ENCODE results near the gene LRP1B. TPM values are rescaled to one million over a fixed set of nuclear protein-coding genes. Genes with fewer than 3 reads are reported as not detected.
A peak's percentile ranks its signal among the peaks of the same experiment; 100 is the strongest.

The LRP1B gene
- total and polyA plus RNA-seq, 2 of the 8 experiments (the other 6 are each of a cell fraction or from before 2014, with no cell fraction given): 0.03 TPM; not detected in 1

DNA sequence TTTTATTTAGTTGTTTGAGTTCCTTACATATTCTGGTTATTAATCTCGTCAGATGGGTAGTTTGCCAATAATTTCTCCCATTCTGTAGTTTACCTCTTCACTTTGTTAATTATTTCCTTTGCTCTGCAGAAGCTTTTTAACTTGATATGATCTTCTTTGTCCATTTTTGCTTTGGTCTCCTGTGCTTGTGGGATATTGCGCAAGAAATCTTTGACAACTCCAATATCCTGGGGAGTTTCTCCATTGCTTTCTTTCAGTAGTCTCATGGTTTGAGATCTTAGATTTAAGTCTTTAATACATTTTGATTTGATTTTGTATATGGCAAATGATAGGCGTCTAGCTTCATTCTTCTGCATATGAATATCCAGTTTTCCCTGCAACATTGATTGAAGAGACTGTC, 389.2 kb downstream of the LRP1B start:
- FAIRE-seq (no peak), DNase-seq (ENCODE audit: low read depth in 1 of 2, low spot score in 2 of 2) (no peak)
- H3K27me3 ChIP-seq (replicated peaks in 1 of 4; ENCODE audit: control insufficient read depth in 3 of 4, extremely low read depth in 1 of 4, insufficient read depth in 3 of 4, low read length in 3 of 4): no peaks in the 10 kb centered on the region
- H2AK5ac ChIP-seq (ENCODE audit: low read depth, low read length): no peak overlapping the region
- no peak overlapping the region for H3K56ac ChIP-seq (replicated peaks; ENCODE audit: insufficient read length, low read depth, low read length)
- no peak overlapping the region for H3K27ac ChIP-seq (ENCODE audit: low read depth, low read length)
- no peak overlapping the region for H2BK120ac ChIP-seq (replicated peaks; ENCODE audit: low read depth, low read length)
- no peak overlapping the region for H2BK12ac ChIP-seq (ENCODE audit: low read depth, low read length)
- H2BK20ac ChIP-seq (ENCODE audit: low read length): no peak overlapping the region
- no peak overlapping the region for H3K4me3 ChIP-seq (ENCODE audit: extremely low read depth in 1 of 4, insufficient read depth in 2 of 4, low read depth in 3 of 4, low read length in 4 of 4)
- H2BK5ac ChIP-seq (ENCODE audit: low read depth, low read length): no peak overlapping the region
- POLR2A ChIA-PET (ENCODE audit: partially characterized antibody): no interaction called here
- H3K18ac ChIP-seq (ENCODE audit: extremely low read depth, low read length): no peak overlapping the region
- WGBS, 2 experiments (ENCODE audit: extremely low coverage in 1 of 2, insufficient coverage in 1 of 2, insufficient read length in 1 of 2, insufficient replicate concordance in 2 of 2, low coverage in 1 of 2, low lambda C conversion rate in 2 of 2, missing lambda C conversion rate in 1 of 2): 84% methylated on average over 3 of the region's 3 CpGs; no CpG with 5 or more reads in 1 of the 2 experiments
- TF ChIP-seq CEBPB (IDR thresholded peaks at IDR 0.05; ENCODE audit: low read depth, low read length): peak; percentile 92
- TF ChIP-seq, protein P1, sequence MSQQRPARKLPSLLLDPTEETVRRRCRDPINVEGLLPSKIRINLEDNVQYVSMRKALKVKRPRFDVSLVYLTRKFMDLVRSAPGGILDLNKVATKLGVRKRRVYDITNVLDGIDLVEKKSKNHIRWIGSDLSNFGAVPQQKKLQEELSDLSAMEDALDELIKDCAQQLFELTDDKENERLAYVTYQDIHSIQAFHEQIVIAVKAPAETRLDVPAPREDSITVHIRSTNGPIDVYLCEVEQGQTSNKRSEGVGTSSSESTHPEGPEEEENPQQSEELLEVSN (IDR thresholded peaks at IDR 0.05): no peak
- TF ChIP-seq SIN3A (conservative IDR thresholded peaks at IDR 0.05 in 1 of 2, IDR thresholded peaks at IDR 0.05 in 1 of 2; ENCODE audit: low read depth in 1 of 2, low read length in 2 of 2): no peak
- TF ChIP-seq NRF1 (IDR thresholded peaks at IDR 0.05; ENCODE audit: low read depth, low read length): no peak
- no peak for TF ChIP-seq POLR2AphosphoS5 (IDR thresholded peaks at IDR 0.05; ENCODE audit: low read depth, low read length)
- H3K4me1 ChIP-seq (replicated peaks in 1 of 4; ENCODE audit: control insufficient read depth in 3 of 4, insufficient read depth in 4 of 4, low read length in 3 of 4): no peaks in the 10 kb centered on the region
- CTCF ChIA-PET (ENCODE audit: partially characterized antibody): interaction anchor here (0.6 kb wide), 1 partner anchor 227 kb away, joined by 3 read pairs; no protein-coding TSS in a partner anchor
- no peak overlapping the region for H3K9ac ChIP-seq (replicated peaks in 1 of 4; ENCODE audit: extremely low read depth in 1 of 4, low read depth in 3 of 4, low read length in 3 of 4)
- no peak overlapping the region for H3K14ac ChIP-seq (ENCODE audit: insufficient read length)
- H4K8ac ChIP-seq (ENCODE audit: extremely low read depth, insufficient read depth, low read length): no peak overlapping the region
- H3K4me2 ChIP-seq (ENCODE audit: insufficient read depth in 1 of 2, low read depth in 2 of 2, low read length in 2 of 2): no peak overlapping the region
- no peaks in the 10 kb centered on the region for H3K9me3 ChIP-seq (ENCODE audit: insufficient read depth in 2 of 2, low read depth in 1 of 2, low read length in 1 of 2)
- no peaks in the 10 kb centered on the region for H4K20me1 ChIP-seq (replicated peaks in 1 of 2; ENCODE audit: control insufficient read depth in 1 of 2, insufficient read depth in 2 of 2, low read length in 2 of 2)
- no peaks in the 10 kb centered on the region for H3K23me2 ChIP-seq (ENCODE audit: low read depth, low read length)
- H2BK15ac ChIP-seq (ENCODE audit: low read length): no peak overlapping the region
- H3K23ac ChIP-seq (ENCODE audit: insufficient read length): no peak overlapping the region
- no peak overlapping the region for H4K5ac ChIP-seq (ENCODE audit: insufficient read length, low read depth, low read length)
- no peak overlapping the region for H3K4ac ChIP-seq (replicated peaks; ENCODE audit: insufficient read length, low read depth, low read length)
- no peak overlapping the region for H2AFZ ChIP-seq (ENCODE audit: low read length)
- no peaks in the 10 kb centered on the region for H3K79me2 ChIP-seq (ENCODE audit: control insufficient read depth in 1 of 2, insufficient read depth in 2 of 2, low read length in 2 of 2)
- H4K91ac ChIP-seq (replicated peaks; ENCODE audit: insufficient read length, low read length): no peak overlapping the region
- H3K36me3 ChIP-seq (ENCODE audit: control insufficient read depth in 2 of 4, insufficient read depth in 4 of 4, low read length in 3 of 4): no peaks in the 10 kb centered on the region
- no peaks in the 10 kb centered on the region for H3K79me1 ChIP-seq (ENCODE audit: low read depth, low read length)

All from H1 (cell line).